Trophoblast cell (in vitro differentiated cells and primary cell): ENCODE measurements around the gene RAB30.
A peak's percentile ranks its signal among the peaks of the same experiment; 100 is the strongest.

Experiments
- DNase-seq, 2 donors: peaks; one replicate each; pipeline ENCODE4 v3.0.0-alpha.2; 2016
- H2AFZ ChIP-seq: 2 replicates; pipeline ENCODE4 v1.6.1; 2013; ENCODE audit warnings: low read length, moderate library complexity, mild to moderate bottlenecking; ENCODE audit not compliant: insufficient read depth, poor library complexity
- H2AK5ac ChIP-seq: 2 replicates; pipeline ENCODE4 v1.6.1; 2013; ENCODE audit warnings: mild to moderate bottlenecking, low read length
- H2BK120ac ChIP-seq: 2 replicates; pipeline ENCODE4 v1.6.1; 2013; ENCODE audit warnings: low read length, mild to moderate bottlenecking, moderate library complexity; ENCODE audit not compliant: insufficient read depth, poor library complexity
- H2BK12ac ChIP-seq: 2 replicates; pipeline ENCODE4 v1.6.1; 2013; ENCODE audit warnings: mild to moderate bottlenecking, low read length, moderate library complexity
- H2BK5ac ChIP-seq: 2 replicates; pipeline ENCODE4 v1.6.1; 2013; ENCODE audit warnings: low read length, low read depth, moderate library complexity, mild to moderate bottlenecking; ENCODE audit not compliant: poor library complexity
- H3K14ac ChIP-seq: 2 replicates; pipeline ENCODE4 v1.6.1; 2013; ENCODE audit warnings: mild to moderate bottlenecking, low read length
- H3K18ac ChIP-seq: 2 replicates; pipeline ENCODE4 v1.6.1; 2013; ENCODE audit warnings: mild to moderate bottlenecking, low read length
- H3K23ac ChIP-seq: 2 replicates; pipeline ENCODE4 v1.6.1; 2013; ENCODE audit warnings: low read length
- H3K27ac ChIP-seq: 2 replicates; pipeline ENCODE4 v1.5.1; 2013; ENCODE audit warnings: low read depth, mild to moderate bottlenecking, inconsistent platforms, low read length, moderate library complexity
- H3K27me3 ChIP-seq: 2 replicates; pipeline ENCODE4 v1.6.1; 2013; ENCODE audit warnings: inconsistent platforms, mild to moderate bottlenecking, low read length, moderate library complexity; ENCODE audit not compliant: insufficient read depth
- H3K36me3 ChIP-seq, 2 experiments: 1 replicate in 1 of 2; 2 replicates in 1 of 2; pipeline ENCODE4 v1.6.1; 2013; ENCODE audit warnings: low read length in 2 of 2, mild to moderate bottlenecking in 2 of 2, moderate library complexity in 1 of 2; ENCODE audit not compliant: insufficient read depth in 2 of 2, control insufficient read depth in 1 of 2
- H3K4ac ChIP-seq: 2 replicates; pipeline ENCODE4 v1.6.1; 2013; ENCODE audit warnings: low read depth, mild to moderate bottlenecking, low read length, moderate library complexity
- H3K4me1 ChIP-seq, 2 experiments: 1 replicate in 1 of 2; 2 replicates in 1 of 2; pipeline ENCODE4 v1.6.1; 2013; ENCODE audit warnings: low read length in 2 of 2, mild to moderate bottlenecking in 2 of 2, moderate library complexity in 1 of 2; ENCODE audit not compliant: insufficient read depth in 2 of 2, control insufficient read depth in 1 of 2
- H3K4me2 ChIP-seq: 2 replicates; pipeline ENCODE4 v1.6.1; 2013; ENCODE audit warnings: inconsistent platforms, mild to moderate bottlenecking, low read length, moderate library complexity
- H3K4me3 ChIP-seq: 2 replicates; pipeline ENCODE4 v1.5.1; 2013; ENCODE audit warnings: mild to moderate bottlenecking, low read depth, low read length, inconsistent platforms
- H3K79me1 ChIP-seq: one replicate; pipeline ENCODE4 v1.6.1; 2013; ENCODE audit warnings: low read length
- H3K79me2 ChIP-seq: 2 replicates; pipeline ENCODE4 v1.6.1; 2013; ENCODE audit warnings: low read length, mild to moderate bottlenecking; ENCODE audit not compliant: control insufficient read depth, insufficient read depth, poor library complexity
- H3K9ac ChIP-seq: 2 replicates; pipeline ENCODE4 v1.6.1; 2013; ENCODE audit warnings: mild to moderate bottlenecking, low read length
- H3K9me3 ChIP-seq: 2 replicates; pipeline ENCODE4 v1.6.1; 2013; ENCODE audit warnings: low read depth, mild to moderate bottlenecking, control low read depth, inconsistent platforms, low read length; ENCODE audit not compliant: insufficient read depth
- H4K12ac ChIP-seq: 2 replicates; pipeline ENCODE4 v1.6.1; 2013; ENCODE audit warnings: low read depth, mild to moderate bottlenecking, low read length, moderate library complexity
- H4K8ac ChIP-seq: 2 replicates; pipeline ENCODE4 v1.6.1; 2013; ENCODE audit warnings: low read depth, mild to moderate bottlenecking, low read length, moderate library complexity
- H4K91ac ChIP-seq: one replicate; pipeline ENCODE4 v1.6.1; 2013; ENCODE audit warnings: low read depth, mild to moderate bottlenecking, low read length, moderate library complexity
- WGBS: extraction: QIAGEN DNeasy Blood & Tissue Kit; methylation state at CpG from one replicate; pipeline ENCODE4 v1.1.7; 2013; ENCODE audit warnings: missing lambda C conversion rate; ENCODE audit not compliant: insufficient read length, insufficient coverage; ENCODE audit errors: extremely low coverage; 5-methylcytosine and 5-hydroxymethylcytosine counted together

RAB30 gene

DNA sequence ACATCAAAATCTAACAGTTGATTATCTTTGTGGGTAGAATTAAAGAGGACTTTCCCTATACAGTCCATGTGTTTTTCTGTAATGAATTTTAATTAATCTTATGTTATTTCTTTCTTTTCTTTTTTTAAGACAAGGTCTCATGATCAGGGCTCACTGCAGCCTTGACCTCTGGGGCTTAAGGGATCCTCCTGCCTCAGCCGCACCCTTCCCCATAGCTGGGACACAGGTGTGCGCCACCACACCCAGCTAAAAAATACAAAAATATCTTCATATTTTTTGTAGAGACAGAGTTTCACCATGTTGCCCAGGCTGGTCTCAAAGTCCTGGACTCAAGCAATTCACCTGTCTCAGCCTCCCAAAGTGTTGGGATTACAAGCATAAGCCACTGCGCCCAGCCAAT lies 7.7 kb downstream of the RAB30 start:
- H3K79me1 ChIP-seq: no peaks in the 10 kb centered on the region

DNA sequence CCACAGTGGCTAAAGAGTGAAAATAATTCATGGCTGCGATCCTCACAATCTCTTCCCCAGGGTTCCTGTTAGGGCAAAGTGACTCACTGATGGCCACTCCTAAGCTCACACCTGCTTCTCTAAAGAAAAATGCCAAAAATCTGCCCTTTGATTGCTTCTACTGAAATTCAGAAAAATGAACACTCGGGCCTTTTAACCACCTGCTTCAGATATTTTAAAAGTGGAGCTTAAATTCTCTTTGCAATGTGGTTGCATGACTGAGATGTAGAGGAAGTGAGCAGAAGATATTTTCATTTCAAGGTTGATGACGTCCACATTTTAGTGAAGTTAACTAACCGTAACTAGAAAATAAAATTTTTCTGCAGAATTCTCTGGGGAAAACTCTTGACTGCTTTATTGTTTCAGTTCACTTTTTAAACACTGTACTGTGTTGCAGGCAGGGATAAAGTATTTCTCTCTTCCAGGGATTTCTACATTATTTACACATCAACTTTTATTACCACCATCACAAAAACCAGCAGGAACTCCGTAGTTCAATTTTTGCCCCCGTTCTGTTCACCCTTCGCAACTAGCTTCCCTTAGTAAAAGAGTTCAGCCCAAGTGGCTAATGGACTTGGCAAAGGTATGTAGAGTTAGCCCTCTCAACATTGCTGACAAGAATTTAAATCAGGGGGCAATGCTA lies 8.5 kb downstream of the RAB30 start:
- Histone ChIP-seq H3K27ac (no peak overlapping the region), H4K91ac (no peak overlapping the region), H3K14ac (no peak overlapping the region), H2AFZ (no peak overlapping the region), H3K4me2 (no peak overlapping the region), H3K4ac (no peak overlapping the region), H3K79me1 (no peaks in the 10 kb centered on the region), H4K12ac (no peak overlapping the region), H3K9me3 (no peaks in the 10 kb centered on the region), H4K8ac (no peak overlapping the region), H2AK5ac (no peak overlapping the region), H3K27me3 (no peaks in the 10 kb centered on the region), H2BK5ac (no peak overlapping the region), H2BK120ac (no peak overlapping the region), H3K4me3 (no peak overlapping the region), H3K79me2 (peaks cover 1% of the 10 kb centered on the region), H3K4me1 (peaks cover 0 to 2% of the 10 kb centered on the region in 2 experiments), H3K23ac (no peak overlapping the region), H3K9ac (no peak overlapping the region), H3K36me3 (no peaks in the 10 kb centered on the region), H2BK12ac (no peak overlapping the region), H3K18ac (no peak overlapping the region)
- DNase-seq: peak; percentile 86 to 98
- WGBS: no CpG with 5 or more reads among the region's 7 CpGs

More for the DNA sequence above, 7.7 kb downstream of the RAB30 start:
- H3K36me3 ChIP-seq: no peaks in the 10 kb centered on the region
- H4K8ac ChIP-seq: no peak overlapping the region
- no peak overlapping the region for H3K14ac ChIP-seq
- H2BK5ac ChIP-seq: no peak overlapping the region
- no peak overlapping the region for H3K9ac ChIP-seq
- H3K4me2 ChIP-seq: no peak overlapping the region
- H3K23ac ChIP-seq: no peak overlapping the region
- no CpG with 5 or more reads among the region's 3 CpGs for WGBS
- H3K4ac ChIP-seq: no peak overlapping the region
- no peak overlapping the region for H2BK120ac ChIP-seq
- DNase-seq: no peak
- H3K4me3 ChIP-seq: no peak overlapping the region
- H2AK5ac ChIP-seq: no peak overlapping the region
- H3K79me2 ChIP-seq: peaks cover 1% of the 10 kb centered on the region
- H4K91ac ChIP-seq: no peak overlapping the region
- H3K9me3 ChIP-seq: no peaks in the 10 kb centered on the region
- H2BK12ac ChIP-seq: no peak overlapping the region
- no peak overlapping the region for H3K27ac ChIP-seq
- H2AFZ ChIP-seq: no peak overlapping the region
- H4K12ac ChIP-seq: no peak overlapping the region
- H3K27me3 ChIP-seq: no peaks in the 10 kb centered on the region
- no peak overlapping the region for H3K18ac ChIP-seq
- peaks cover 0 to 2% of the 10 kb centered on the region in 2 experiments for H3K4me1 ChIP-seq

- Histone ChIP-seq H3K79me1 (no peaks in the 10 kb centered on the region), H3K4me2 (no peak overlapping the region), H3K4ac (no peak overlapping the region), H3K79me2 (peaks cover under 1% of the 10 kb centered on the region), H3K9ac (no peak overlapping the region), H3K14ac (no peak overlapping the region), H3K4me3 (no peak overlapping the region), H2AK5ac (no peak overlapping the region), H3K9me3 (no peaks in the 10 kb centered on the region), H3K23ac (no peak overlapping the region), H3K18ac (no peak overlapping the region), H4K91ac (no peak overlapping the region), H4K8ac (no peak overlapping the region), H2BK12ac (no peak overlapping the region), H2AFZ (no peak overlapping the region), H3K36me3 (no peaks in the 10 kb centered on the region), H3K27ac (no peak overlapping the region), H2BK5ac (no peak overlapping the region), H3K4me1 (peaks cover 0 to 2% of the 10 kb centered on the region in 2 experiments), H4K12ac (no peak overlapping the region), H2BK120ac (no peak overlapping the region), H3K27me3 (no peaks in the 10 kb centered on the region)
- WGBS: no CpG with 5 or more reads among the region's 4 CpGs
- no peak for DNase-seq
Measured at GRCh38 chr11:83061883-83062282, 9.8 kb downstream of the RAB30 start.

GRCh38 chr11:83060965-83061364 lies 10.7 kb downstream of the RAB30 start:
- Histone ChIP-seq H3K27ac (no peak overlapping the region), H3K79me1 (no peaks in the 10 kb centered on the region), H2BK12ac (no peak overlapping the region), H3K4me2 (no peak overlapping the region), H4K91ac (no peak overlapping the region), H3K18ac (no peak overlapping the region), H2BK120ac (no peak overlapping the region), H2AK5ac (no peak overlapping the region), H4K12ac (no peak overlapping the region), H3K14ac (no peak overlapping the region), H3K79me2 (no peaks in the 10 kb centered on the region), H3K36me3 (no peaks in the 10 kb centered on the region), H4K8ac (no peak overlapping the region), H3K4me3 (no peak overlapping the region), H3K9me3 (no peaks in the 10 kb centered on the region), H3K4ac (no peak overlapping the region), H3K9ac (no peak overlapping the region), H3K23ac (no peak overlapping the region), H3K4me1 (peaks cover 0 to 2% of the 10 kb centered on the region in 2 experiments), H3K27me3 (no peaks in the 10 kb centered on the region), H2BK5ac (no peak overlapping the region), H2AFZ (no peak overlapping the region)
- 100% methylated on average over 1 of the region's 3 CpGs for WGBS
- DNase-seq: no peak
